D721Med (cell line): ENCODE data around the gene MOGAT3.

Experiments
- DNase-seq: peaks from one replicate; pipeline ENCODE4 v3.0.0; 2011; ENCODE audit warnings: low spot score; ENCODE audit not compliant: insufficient read length
- FAIRE-seq: peaks from 2 replicates; lab custom pipeline; 2011; peaks lifted over from hg19 to GRCh38; lab: Jason Lieb, UNC
- TF ChIP-seq, protein P1 (sequence below): IDR thresholded peaks from 2 replicates; pipeline ENCODE4 v1.5.1; 2012; ENCODE audit warnings: mild to moderate bottlenecking, control low read depth; ENCODE audit not compliant: insufficient read depth; ENCODE audit errors: missing control alignments

Gene MOGAT3

DNA sequence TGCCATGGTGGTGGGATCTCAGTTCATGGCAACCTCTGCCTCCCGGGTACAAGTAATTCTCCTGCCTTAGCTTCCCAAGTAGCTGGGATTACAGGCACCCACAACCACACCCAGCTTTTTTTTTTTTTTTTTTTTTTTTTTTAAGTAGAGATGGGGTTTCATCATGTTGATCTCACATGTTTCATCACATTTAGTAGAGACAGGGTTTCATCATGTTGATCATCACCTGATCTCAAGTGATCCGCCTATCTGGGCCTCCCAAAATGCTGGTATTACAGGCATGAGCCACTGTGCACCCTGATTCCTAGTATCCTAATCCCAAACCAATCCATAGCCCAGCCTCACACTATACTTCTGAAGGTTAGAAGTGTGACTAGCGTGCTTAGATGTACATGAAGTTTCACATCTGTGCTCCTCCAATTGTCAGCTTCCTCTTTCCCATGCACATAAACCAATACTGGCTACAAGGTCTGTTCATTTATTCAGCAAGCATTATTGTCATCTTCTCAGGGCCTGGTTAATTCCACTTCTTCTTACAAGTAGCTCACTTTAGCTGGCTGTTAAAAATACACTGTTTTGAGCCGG lies 13.9 kb downstream of the MOGAT3 start:
- TF ChIP-seq, protein P1, sequence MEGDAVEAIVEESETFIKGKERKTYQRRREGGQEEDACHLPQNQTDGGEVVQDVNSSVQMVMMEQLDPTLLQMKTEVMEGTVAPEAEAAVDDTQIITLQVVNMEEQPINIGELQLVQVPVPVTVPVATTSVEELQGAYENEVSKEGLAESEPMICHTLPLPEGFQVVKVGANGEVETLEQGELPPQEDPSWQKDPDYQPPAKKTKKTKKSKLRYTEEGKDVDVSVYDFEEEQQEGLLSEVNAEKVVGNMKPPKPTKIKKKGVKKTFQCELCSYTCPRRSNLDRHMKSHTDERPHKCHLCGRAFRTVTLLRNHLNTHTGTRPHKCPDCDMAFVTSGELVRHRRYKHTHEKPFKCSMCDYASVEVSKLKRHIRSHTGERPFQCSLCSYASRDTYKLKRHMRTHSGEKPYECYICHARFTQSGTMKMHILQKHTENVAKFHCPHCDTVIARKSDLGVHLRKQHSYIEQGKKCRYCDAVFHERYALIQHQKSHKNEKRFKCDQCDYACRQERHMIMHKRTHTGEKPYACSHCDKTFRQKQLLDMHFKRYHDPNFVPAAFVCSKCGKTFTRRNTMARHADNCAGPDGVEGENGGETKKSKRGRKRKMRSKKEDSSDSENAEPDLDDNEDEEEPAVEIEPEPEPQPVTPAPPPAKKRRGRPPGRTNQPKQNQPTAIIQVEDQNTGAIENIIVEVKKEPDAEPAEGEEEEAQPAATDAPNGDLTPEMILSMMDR, result no peak
- no peak for FAIRE-seq
- DNase-seq, result no peak

DNA sequence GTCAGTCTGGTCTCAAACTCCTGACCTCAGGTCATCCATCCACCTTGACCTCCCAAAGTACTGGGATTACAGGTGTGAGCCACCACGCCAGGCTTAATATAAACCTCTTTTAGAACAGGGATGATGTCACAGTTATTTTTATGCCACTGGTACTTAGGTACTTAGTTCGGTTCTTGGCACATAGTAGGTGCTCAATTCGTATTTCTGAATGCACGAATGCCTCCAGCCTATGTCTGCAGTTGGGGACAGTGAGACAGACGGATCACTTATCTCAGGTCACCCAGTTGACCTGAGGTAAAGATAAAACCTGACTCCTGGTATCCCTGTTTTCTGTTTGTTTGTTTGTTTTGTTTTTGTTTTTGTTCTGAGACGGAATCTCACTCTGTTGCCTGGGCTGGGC lies 14.6 kb downstream of the MOGAT3 start:
- DNase-seq (no peak), FAIRE-seq (no peak)
- TF ChIP-seq, protein P1, result no peak

- TF ChIP-seq, protein P1, result no peak
Observed at GRCh38 chr7:101185258-101185839, 15.5 kb downstream of the MOGAT3 start.

GRCh38 chr7:101180130-101180755 lies 20.6 kb downstream of the MOGAT3 start, which contains the start of gene NAT16:
Gene NAT16, minus strand, starts transcription at chr7:101180293. Its CDS starts 5,486 bp downstream, at chr7:101174807.
- TF ChIP-seq, protein P1, result no peak
- DNase-seq, result no peak
- FAIRE-seq, result no peak

More at GRCh38 chr7:101185258-101185839, 15.5 kb downstream of the MOGAT3 start:
- DNase-seq, result no peak
- FAIRE-seq, result no peak

DNA sequence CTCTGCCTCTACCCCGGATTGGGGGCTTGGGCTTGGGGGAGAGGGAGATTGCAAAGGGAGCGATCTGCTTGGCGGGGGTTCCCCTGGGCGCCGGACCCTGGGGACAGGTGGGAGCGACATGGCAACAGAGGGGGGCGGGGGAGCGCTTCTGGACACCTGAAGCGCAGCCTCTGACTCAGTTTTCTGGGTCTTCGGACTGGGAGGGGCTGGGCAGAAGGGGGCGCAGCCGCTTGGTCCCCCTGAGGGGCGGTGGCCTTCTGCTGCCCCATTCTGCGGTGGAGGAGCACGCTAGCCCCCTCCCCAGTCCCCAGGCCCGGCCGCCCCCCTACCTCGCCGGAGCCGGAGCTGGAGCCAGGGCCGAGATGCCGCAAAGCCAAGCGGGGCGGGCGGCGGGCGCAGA lies 21.1 kb downstream of the MOGAT3 start:
- no peak for FAIRE-seq
- TF ChIP-seq, protein P1, result no peak
- no peak for DNase-seq

- TF ChIP-seq, protein P1, result no peak
- DNase-seq (no peak), FAIRE-seq (no peak)
Observed at GRCh38 chr7:101179117-101179516, 21.7 kb downstream of the MOGAT3 start.

- DNase-seq, result no peak
- TF ChIP-seq, protein P1, result no peak
- no peak for FAIRE-seq
Observed at GRCh38 chr7:101177644-101178043, 23.2 kb downstream of the MOGAT3 start.
